Effector memory CD8-positive, alpha-beta T cell (primary cell): ENCODE results near the gene TET2.

Experiments
- ATAC-seq: fragments of 150-1000 bp; cut with Tn5 transposase; replicated peaks from 2 replicates; pipeline ENCODE4 v1.10.0; 2021; ENCODE audit warnings: mild to moderate bottlenecking, moderate library complexity
- DNase-seq, 3 experiments: peaks; one replicate each; pipeline ENCODE4 v3.0.0; 2021
- H3K27ac Mint-ChIP-seq, 2 donors: one replicate each; pipeline ENCODE4 v1.8.0; 2022; ENCODE audit warnings: mild to moderate bottlenecking in 2 of 2, mixed read lengths in 2 of 2, moderate library complexity in 2 of 2
- H3K27me3 Mint-ChIP-seq, 2 donors: one replicate each; pipeline ENCODE4 v1.8.0; 2022; ENCODE audit warnings: mixed read lengths in 2 of 2
- H3K36me3 Mint-ChIP-seq: one replicate; pipeline ENCODE4 v1.8.0; 2022; ENCODE audit warnings: mild to moderate bottlenecking, moderate library complexity, mixed read lengths; ENCODE audit not compliant: insufficient read depth
- H3K4me1 Mint-ChIP-seq, 2 donors: one replicate each; pipeline ENCODE4 v1.8.0; 2022; ENCODE audit warnings: low read depth in 2 of 2, mixed read lengths in 2 of 2
- H3K4me3 Mint-ChIP-seq, 2 donors: one replicate each; pipeline ENCODE4 v1.8.0; 2022; ENCODE audit warnings: mild to moderate bottlenecking in 2 of 2, mixed read lengths in 2 of 2, moderate library complexity in 2 of 2
- H3K9me3 Mint-ChIP-seq, 2 donors: one replicate each; pipeline ENCODE4 v1.8.0; 2022; ENCODE audit warnings: mixed read lengths in 2 of 2
- total RNA-seq, 9 experiments: gene quantifications; one replicate each; lab custom pipeline; 2026; lab: John Stamatoyannopoulos, UW

Gene TET2
- 63.4 to 128 (median 104) reads per million in 9 experiments for total RNA-seq

- Mint-ChIP-seq H3K4me3 (peak within 1 kb of the TSS; percentile 98 to 100), H3K36me3 (peaks cover 17% of the 10 kb centered on the region), H3K9me3 (no peaks in the 10 kb centered on the region), H3K4me1 (peaks cover 25 to 48% of the 10 kb centered on the region in 2 donors), H3K27me3 (no peaks in the 10 kb centered on the region), H3K27ac (peak within 1 kb of the TSS; percentile 97 to 100)
- DNase-seq, result peak; percentile 60 to 71 (median 67)
- peak; percentile 88 for ATAC-seq
Measured at GRCh38 chr4:105146276-105147015, at the start of gene TET2. Gene TET2, plus strand, starts transcription at chr4:105146876. Its CDS starts 87,067 bp downstream, at chr4:105233943.

- Mint-ChIP-seq H3K4me1 (no peaks in the 10 kb centered on the region), H3K27me3 (peaks cover 7% of the 10 kb centered on the region in 2 donors), H3K36me3 (no peaks in the 10 kb centered on the region), H3K4me3 (no peak overlapping the region), H3K27ac (no peak overlapping the region), H3K9me3 (peaks cover 4 to 7% of the 10 kb centered on the region in 2 donors)
- ATAC-seq, result no peak
- no peak for DNase-seq
Measured at GRCh38 chr4:105102016-105102415, 44.7 kb upstream of the TET2 start.

DNA sequence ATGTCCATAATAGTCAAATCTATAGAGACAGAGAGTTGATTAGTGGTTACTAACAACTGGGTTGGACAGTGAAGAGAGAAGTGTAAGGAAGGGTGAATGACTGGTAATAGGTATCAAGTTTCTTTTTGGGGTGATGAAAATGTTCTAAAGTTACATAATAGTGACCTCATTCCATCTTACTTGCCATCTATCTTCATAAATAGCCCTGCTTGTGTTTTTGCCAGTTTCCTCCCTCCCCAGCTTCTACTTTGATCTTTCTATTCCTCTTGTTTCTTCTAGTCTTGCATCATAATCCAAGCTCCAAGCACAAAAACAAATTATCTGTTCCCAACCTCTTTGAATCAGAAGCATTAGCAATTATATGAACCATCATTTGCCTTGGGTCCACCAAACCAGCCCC, 40.2 kb upstream of the TET2 start:
- Mint-ChIP-seq H3K4me3 (no peak overlapping the region), H3K27me3 (peaks cover 0 to 7% of the 10 kb centered on the region in 2 donors), H3K4me1 (no peaks in the 10 kb centered on the region), H3K36me3 (no peaks in the 10 kb centered on the region), H3K9me3 (no peaks in the 10 kb centered on the region), H3K27ac (no peak overlapping the region)
- no peak for DNase-seq
- ATAC-seq, result no peak

DNA sequence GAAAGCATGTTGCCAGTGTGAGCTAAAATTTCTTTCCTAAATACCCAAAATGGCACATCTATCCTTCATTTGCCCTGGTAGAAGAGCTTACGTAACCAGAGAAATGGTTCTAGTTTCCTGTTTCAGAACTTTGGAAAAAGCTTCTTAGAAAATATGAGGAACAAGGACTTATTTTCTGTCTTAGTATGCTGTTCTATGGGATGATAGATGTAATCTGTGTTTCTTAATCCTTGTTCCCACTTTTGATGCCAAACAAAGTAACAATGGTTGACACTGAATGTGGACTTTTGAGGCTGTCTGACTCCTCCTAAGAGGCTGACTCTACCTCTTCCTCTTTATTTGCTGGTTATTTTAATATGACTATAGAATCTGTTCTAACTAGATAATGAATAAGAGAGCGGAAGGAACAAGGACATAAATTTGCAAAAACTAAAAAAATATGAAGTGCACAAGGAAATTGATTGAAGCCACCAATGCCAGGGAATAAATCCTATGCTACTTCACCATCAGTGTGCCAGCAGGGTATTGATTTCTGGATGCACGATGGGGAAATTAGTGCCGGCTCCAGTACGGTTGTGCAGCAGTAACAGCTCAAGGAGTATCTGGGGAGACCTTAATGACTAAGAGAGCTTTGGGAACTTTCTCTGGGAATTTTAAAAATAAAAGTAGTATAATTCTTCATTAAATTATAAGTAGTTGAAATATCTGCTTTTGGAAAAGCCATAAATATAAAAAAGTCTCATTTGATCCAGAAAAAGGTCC, 39.4 kb upstream of the TET2 start:
- no peak overlapping the region for H3K4me3 Mint-ChIP-seq
- no peak for DNase-seq
- peaks cover 0 to 10% of the 10 kb centered on the region in 2 donors for H3K27me3 Mint-ChIP-seq
- no peak overlapping the region for H3K27ac Mint-ChIP-seq
- H3K4me1 Mint-ChIP-seq, result no peaks in the 10 kb centered on the region
- H3K9me3 Mint-ChIP-seq, result no peaks in the 10 kb centered on the region
- ATAC-seq, result no peak
- no peaks in the 10 kb centered on the region for H3K36me3 Mint-ChIP-seq

DNA sequence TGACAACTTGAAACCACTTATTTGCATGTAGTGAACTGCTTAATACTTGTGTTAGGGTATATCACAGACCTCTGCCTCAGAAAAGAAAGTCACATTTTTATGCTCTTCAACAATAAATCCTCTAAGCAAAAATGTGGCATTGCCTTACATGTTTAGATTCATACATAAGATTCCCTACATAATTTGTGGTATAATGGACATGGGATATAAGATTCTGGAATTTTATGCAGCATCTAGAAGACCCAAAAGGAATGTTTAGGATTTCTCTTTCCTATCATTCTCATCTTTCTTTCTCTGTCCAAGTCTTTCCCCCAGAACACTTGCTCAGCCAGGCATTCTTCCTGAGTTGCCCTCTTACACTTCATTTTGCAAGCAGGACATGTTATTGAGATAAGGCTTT, 37.7 kb upstream of the TET2 start:
- no peak overlapping the region for H3K4me3 Mint-ChIP-seq
- ATAC-seq, result no peak
- H3K4me1 Mint-ChIP-seq, result no peaks in the 10 kb centered on the region
- peaks cover 0 to 10% of the 10 kb centered on the region in 2 donors for H3K27me3 Mint-ChIP-seq
- no peaks in the 10 kb centered on the region for H3K9me3 Mint-ChIP-seq
- DNase-seq, result no peak
- no peak overlapping the region for H3K27ac Mint-ChIP-seq
- no peaks in the 10 kb centered on the region for H3K36me3 Mint-ChIP-seq

DNA sequence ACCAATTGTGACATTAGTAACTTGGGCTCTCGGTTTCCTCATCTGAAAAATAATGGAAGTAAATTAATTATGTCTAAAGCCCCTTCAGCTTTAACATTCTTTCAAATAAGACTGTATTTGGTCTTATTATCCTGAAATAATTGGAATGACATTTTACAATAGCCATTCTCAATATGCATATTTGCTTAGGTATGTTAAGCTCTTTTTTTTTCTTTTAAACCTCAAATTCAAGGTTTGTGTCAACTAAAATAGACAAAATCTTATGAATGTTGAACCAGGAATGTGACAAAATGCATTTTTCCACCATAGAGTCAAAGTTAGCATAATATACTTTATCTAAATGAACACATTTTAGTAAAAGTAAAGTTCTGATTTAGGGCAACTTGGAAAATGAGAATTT, 34.4 kb upstream of the TET2 start:
- no peaks in the 10 kb centered on the region for H3K4me1 Mint-ChIP-seq
- H3K36me3 Mint-ChIP-seq, result no peaks in the 10 kb centered on the region
- H3K27me3 Mint-ChIP-seq, result peaks cover 0 to 14% of the 10 kb centered on the region in 2 donors
- DNase-seq, result no peak
- H3K27ac Mint-ChIP-seq, result no peak overlapping the region
- no peak overlapping the region for H3K4me3 Mint-ChIP-seq
- H3K9me3 Mint-ChIP-seq, result no peaks in the 10 kb centered on the region
- no peak for ATAC-seq

GRCh38 chr4:105113800-105114199, 32.9 kb upstream of the TET2 start:
- Mint-ChIP-seq H3K27ac (no peak overlapping the region), H3K36me3 (no peaks in the 10 kb centered on the region), H3K27me3 (peaks cover 0 to 12% of the 10 kb centered on the region in 2 donors), H3K9me3 (no peaks in the 10 kb centered on the region), H3K4me3 (no peak overlapping the region), H3K4me1 (no peaks in the 10 kb centered on the region)
- ATAC-seq (no peak), DNase-seq (no peak)

- H3K27me3 Mint-ChIP-seq, result peaks cover 0 to 7% of the 10 kb centered on the region in 2 donors
- H3K4me3 Mint-ChIP-seq, result no peak overlapping the region
- ATAC-seq, result no peak
- no peaks in the 10 kb centered on the region for H3K4me1 Mint-ChIP-seq
- no peaks in the 10 kb centered on the region for H3K9me3 Mint-ChIP-seq
- no peaks in the 10 kb centered on the region for H3K36me3 Mint-ChIP-seq
- no peak for DNase-seq
- H3K27ac Mint-ChIP-seq, result no peak overlapping the region
Measured at GRCh38 chr4:105116616-105117319, 29.9 kb upstream of the TET2 start.

DNA sequence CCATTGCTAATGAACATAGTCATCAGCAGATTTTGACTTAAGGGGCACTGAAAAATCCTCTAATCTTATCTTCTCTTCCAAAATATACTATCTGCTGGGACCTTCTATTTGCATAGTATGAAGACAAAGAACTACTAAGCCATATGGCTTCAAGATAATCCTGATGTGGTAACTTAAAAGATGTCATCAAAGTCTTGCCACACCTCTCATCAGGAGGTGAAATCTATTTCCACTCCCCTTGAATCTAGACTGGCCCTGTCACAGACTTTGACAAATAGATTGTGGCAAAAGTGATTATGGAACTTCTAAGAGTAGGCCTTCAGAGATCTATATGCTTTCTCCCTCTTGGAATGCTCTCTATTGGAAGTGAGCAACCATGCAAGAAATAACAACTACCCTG, 27.3 kb upstream of the TET2 start:
- no peak overlapping the region for H3K27ac Mint-ChIP-seq
- DNase-seq (no peak), ATAC-seq (no peak)
- no peaks in the 10 kb centered on the region for H3K9me3 Mint-ChIP-seq
- peaks cover 0 to 7% of the 10 kb centered on the region in 2 donors for H3K27me3 Mint-ChIP-seq
- H3K4me1 Mint-ChIP-seq, result no peaks in the 10 kb centered on the region
- no peak overlapping the region for H3K4me3 Mint-ChIP-seq
- no peaks in the 10 kb centered on the region for H3K36me3 Mint-ChIP-seq

DNA sequence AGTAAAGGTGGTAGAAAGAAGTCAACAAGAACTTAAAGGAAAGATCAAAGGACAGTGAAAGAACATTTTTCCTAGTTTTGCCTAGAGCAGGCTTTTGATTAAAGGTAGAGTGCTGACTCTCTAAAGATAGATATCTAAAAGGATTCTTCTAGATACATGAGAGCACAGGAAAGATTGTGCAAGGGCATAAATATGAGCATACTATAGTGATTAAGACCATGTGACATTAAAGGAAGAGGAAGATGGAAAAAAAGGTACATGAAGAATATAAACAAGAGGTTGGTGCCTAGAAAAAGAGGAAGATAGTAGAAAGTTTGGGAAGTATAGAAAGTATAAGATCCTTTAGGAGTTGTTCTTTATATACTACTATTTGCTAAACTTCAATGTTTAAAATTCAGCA, 26.1 kb upstream of the TET2 start:
- H3K36me3 Mint-ChIP-seq, result no peaks in the 10 kb centered on the region
- no peak overlapping the region for H3K4me3 Mint-ChIP-seq
- ATAC-seq, result no peak
- H3K27ac Mint-ChIP-seq, result no peak overlapping the region
- peaks cover 0 to 1% of the 10 kb centered on the region in 2 donors for H3K27me3 Mint-ChIP-seq
- no peak for DNase-seq
- H3K9me3 Mint-ChIP-seq, result no peaks in the 10 kb centered on the region
- H3K4me1 Mint-ChIP-seq, result no peaks in the 10 kb centered on the region

DNA sequence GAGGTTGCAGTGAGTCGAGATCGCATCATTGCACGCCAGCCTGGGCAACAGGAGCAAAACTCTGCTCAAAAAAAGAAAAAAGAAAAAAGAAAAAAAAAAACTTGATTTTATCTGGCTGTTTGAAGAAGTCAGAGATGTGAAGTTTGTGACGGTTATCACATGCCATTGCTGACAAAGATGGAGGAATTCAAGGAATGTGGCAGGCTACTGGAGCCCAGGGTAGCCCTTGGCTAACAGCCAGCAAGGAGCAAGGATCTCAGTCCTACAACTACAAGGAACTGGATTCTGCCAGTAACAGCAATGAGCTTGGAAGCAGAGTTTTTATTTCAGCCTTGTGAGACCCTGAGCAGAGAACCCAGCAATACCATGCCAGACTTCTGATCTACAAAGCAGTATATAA, 24.3 kb upstream of the TET2 start:
- no peak for DNase-seq
- no peak for ATAC-seq
- no peaks in the 10 kb centered on the region for H3K9me3 Mint-ChIP-seq
- no peaks in the 10 kb centered on the region for H3K27me3 Mint-ChIP-seq
- H3K4me3 Mint-ChIP-seq, result no peak overlapping the region
- no peaks in the 10 kb centered on the region for H3K4me1 Mint-ChIP-seq
- H3K27ac Mint-ChIP-seq, result no peak overlapping the region
- H3K36me3 Mint-ChIP-seq, result no peaks in the 10 kb centered on the region

DNA sequence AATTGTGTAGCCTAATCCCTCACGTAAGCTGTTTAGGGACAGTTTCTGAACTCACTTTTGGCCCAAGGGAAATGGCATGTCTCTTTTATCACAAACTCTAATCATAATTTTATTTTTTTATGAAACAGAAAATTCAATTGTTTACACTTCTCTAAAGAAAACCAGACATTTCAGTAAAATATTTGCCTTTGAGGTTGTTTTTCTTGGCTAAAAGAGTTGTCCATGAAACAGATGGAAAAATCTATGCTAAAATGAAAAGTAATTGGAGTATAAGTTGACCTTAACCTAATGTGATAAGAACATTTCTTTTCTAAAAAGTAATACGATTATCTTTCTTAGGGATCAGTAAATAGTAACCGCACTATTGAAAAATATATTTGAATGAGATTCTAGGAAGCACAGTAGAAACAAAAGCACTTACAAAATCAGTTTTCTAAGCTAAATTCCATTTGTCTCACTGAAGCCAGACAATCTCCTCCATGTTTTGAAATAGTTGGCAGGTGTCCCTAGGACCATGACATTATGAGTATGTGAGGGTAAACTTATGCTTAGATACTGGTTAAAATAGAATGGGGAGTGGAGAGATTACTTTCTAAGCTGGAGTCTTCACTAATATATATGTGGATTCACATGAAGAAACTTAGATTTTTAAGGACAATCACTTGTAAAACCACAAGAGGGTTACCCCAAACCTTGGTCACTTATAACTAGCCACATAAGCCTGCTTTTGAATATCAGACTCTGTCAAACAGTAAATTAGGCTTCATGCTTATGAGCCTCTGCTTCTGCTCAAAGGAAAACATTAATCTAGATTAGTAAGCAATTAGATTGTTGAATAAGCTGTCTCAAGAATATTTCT, 20.1 kb upstream of the TET2 start:
- H3K4me1 Mint-ChIP-seq, result no peaks in the 10 kb centered on the region
- no peak for ATAC-seq
- DNase-seq, result no peak
- no peak overlapping the region for H3K4me3 Mint-ChIP-seq
- H3K27ac Mint-ChIP-seq, result no peak overlapping the region
- H3K36me3 Mint-ChIP-seq, result no peaks in the 10 kb centered on the region
- no peaks in the 10 kb centered on the region for H3K9me3 Mint-ChIP-seq
- H3K27me3 Mint-ChIP-seq, result peaks cover 0 to 5% of the 10 kb centered on the region in 2 donors

- DNase-seq, result no peak
- no peak overlapping the region for H3K27ac Mint-ChIP-seq
- ATAC-seq, result no peak
- no peaks in the 10 kb centered on the region for H3K4me1 Mint-ChIP-seq
- H3K27me3 Mint-ChIP-seq, result peaks cover 0 to 5% of the 10 kb centered on the region in 2 donors
- H3K9me3 Mint-ChIP-seq, result no peaks in the 10 kb centered on the region
- no peaks in the 10 kb centered on the region for H3K36me3 Mint-ChIP-seq
- no peak overlapping the region for H3K4me3 Mint-ChIP-seq
Measured at GRCh38 chr4:105127170-105127445, 19.6 kb upstream of the TET2 start.
